ENCODE results near the gene PSMB5.

Gene PSMB5

DNA sequence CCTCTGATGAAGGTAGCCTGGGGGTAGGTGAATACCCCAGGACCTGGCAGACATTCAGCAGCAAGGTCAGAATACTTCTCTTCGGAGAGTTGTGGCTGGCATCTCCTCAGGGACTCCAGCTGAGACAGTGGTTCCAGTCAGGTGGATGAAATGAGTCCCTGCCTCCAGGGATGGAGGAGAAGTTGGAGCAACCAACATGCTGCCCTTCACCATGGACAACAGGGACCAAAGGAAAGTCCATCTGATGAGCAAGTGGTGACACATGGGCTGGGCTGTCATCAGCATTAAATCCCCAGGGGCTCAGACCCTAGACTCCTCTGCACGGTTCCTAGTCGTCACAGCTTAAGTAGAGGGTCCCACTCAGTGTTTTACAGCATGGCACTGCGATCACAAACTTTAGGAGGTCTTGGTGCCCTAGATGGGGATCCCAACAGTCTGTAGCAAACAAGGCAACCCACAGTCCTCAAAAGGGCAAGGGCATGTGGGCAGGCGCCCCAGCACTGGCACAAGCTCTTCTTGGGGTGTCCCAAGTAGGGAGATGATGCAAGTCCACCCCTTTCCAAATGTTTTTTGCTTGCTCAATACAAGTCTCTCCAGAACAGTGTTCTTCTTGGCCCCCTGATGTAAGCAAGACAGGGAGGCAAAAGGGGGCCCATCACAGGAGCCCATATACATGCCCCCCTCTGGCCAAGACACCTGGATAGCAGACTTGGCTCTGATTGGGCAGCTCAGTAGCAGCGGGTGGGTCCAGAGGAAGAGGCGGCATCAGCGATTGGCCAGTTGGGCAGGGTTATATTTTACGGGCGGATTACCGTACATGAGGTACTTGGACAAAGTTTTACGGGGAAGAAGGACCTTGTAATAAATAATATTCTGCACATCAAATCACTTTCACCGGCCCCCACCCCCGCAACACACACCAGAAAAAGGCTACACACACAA lies 33.4 kb upstream of the PSMB5 start:
- H3K9me3 Mint-ChIP-seq, result no peaks in the 10 kb centered on the region
- no peak for ATAC-seq
- no peaks in the 10 kb centered on the region for H3K27me3 Mint-ChIP-seq
- H3K27ac Mint-ChIP-seq, result peak overlapping the region; percentile 74
- H3K36me3 Mint-ChIP-seq (ENCODE audit: low read depth), result peaks cover 56% of the 10 kb centered on the region
- DNase-seq, result no peak
- peaks cover 41% of the 10 kb centered on the region for H3K4me1 Mint-ChIP-seq
- peak overlapping the region; percentile 61 for H3K4me3 Mint-ChIP-seq

GRCh38 chr14:23066855-23067744 lies 32.4 kb upstream of the PSMB5 start:
- Mint-ChIP-seq H3K4me1 (peaks cover 38% of the 10 kb centered on the region), H3K27ac (no peak overlapping the region), H3K36me3 (ENCODE audit: low read depth) (peaks cover 63% of the 10 kb centered on the region), H3K4me3 (no peak overlapping the region), H3K9me3 (no peaks in the 10 kb centered on the region), H3K27me3 (no peaks in the 10 kb centered on the region)
- DNase-seq, result no peak
- no peak for ATAC-seq

DNA sequence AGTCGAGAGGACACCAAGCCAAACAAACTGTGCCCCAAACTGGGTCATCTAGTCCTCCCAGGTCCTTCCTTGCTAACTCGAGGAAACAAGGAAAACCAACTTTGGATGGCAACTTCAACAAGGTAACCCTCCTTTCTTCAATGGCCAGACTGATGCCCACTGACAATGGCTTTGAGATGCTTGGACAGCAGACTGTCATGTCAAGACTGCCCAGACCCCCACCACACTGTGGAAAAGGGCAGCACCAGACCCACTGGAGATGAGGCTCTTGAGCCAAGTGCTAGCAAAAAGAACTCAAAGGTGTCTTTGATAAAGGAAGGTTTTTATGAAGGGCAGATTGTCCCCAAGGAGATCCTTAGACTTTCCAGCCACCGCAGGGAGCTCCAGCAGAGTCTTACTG lies 31.7 kb upstream of the PSMB5 start:
- ATAC-seq (no peak), DNase-seq (no peak)
- H3K36me3 Mint-ChIP-seq (ENCODE audit: low read depth), result peaks cover 58% of the 10 kb centered on the region
- no peak overlapping the region for H3K27ac Mint-ChIP-seq
- H3K4me1 Mint-ChIP-seq, result peaks cover 31% of the 10 kb centered on the region
- H3K27me3 Mint-ChIP-seq, result no peaks in the 10 kb centered on the region
- H3K9me3 Mint-ChIP-seq, result no peaks in the 10 kb centered on the region
- H3K4me3 Mint-ChIP-seq, result no peak overlapping the region

GRCh38 chr14:23063601-23064000 lies 28.9 kb upstream of the PSMB5 start:
- H3K9me3 Mint-ChIP-seq, result no peaks in the 10 kb centered on the region
- H3K27ac Mint-ChIP-seq, result no peak overlapping the region
- no peaks in the 10 kb centered on the region for H3K27me3 Mint-ChIP-seq
- ATAC-seq, result no peak
- H3K4me3 Mint-ChIP-seq, result no peak overlapping the region
- no peak for DNase-seq
- H3K4me1 Mint-ChIP-seq, result peaks cover 11% of the 10 kb centered on the region
- peaks cover 64% of the 10 kb centered on the region for H3K36me3 Mint-ChIP-seq (ENCODE audit: low read depth)

DNA sequence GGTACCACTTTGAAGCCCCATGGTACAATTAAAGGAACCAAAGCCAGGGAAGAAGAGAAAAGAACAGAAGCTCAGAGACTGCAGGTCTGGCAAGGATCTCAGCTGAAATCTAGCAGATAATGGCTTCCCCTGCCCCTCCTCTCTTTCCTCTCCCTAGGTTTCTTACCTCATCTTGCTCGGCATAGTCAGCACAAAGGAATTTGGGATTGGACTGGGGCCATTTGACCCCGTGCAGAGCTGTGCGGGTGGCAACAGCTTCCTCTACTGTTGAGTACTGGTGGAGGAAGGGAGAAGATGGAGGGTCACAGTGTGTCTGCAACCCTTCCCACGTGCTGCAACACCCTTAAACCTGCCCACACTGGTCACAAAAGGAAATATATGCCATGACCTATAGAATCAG lies 27.3 kb upstream of the PSMB5 start:
- H3K4me3 Mint-ChIP-seq, result no peak overlapping the region
- peaks cover under 1% of the 10 kb centered on the region for H3K27me3 Mint-ChIP-seq
- H3K9me3 Mint-ChIP-seq, result no peaks in the 10 kb centered on the region
- H3K27ac Mint-ChIP-seq, result no peak overlapping the region
- peaks cover 63% of the 10 kb centered on the region for H3K36me3 Mint-ChIP-seq (ENCODE audit: low read depth)
- no peak for ATAC-seq
- no peak for DNase-seq
- peaks cover 12% of the 10 kb centered on the region for H3K4me1 Mint-ChIP-seq

GRCh38 chr14:23060536-23061260 lies 26.0 kb upstream of the PSMB5 start:
- H3K36me3 Mint-ChIP-seq (ENCODE audit: low read depth), result peaks cover 49% of the 10 kb centered on the region
- no peaks in the 10 kb centered on the region for H3K9me3 Mint-ChIP-seq
- no peak overlapping the region for H3K27ac Mint-ChIP-seq
- H3K4me1 Mint-ChIP-seq, result peaks cover 20% of the 10 kb centered on the region
- DNase-seq, result no peak
- H3K4me3 Mint-ChIP-seq, result no peak overlapping the region
- ATAC-seq, result no peak
- peaks cover 8% of the 10 kb centered on the region for H3K27me3 Mint-ChIP-seq

- H3K36me3 Mint-ChIP-seq (ENCODE audit: low read depth), result peaks cover 36% of the 10 kb centered on the region
- ATAC-seq (no peak), DNase-seq (no peak)
- H3K27ac Mint-ChIP-seq, result no peak overlapping the region
- H3K27me3 Mint-ChIP-seq, result peaks cover 8% of the 10 kb centered on the region
- H3K4me1 Mint-ChIP-seq, result peaks cover 17% of the 10 kb centered on the region
- no peak overlapping the region for H3K4me3 Mint-ChIP-seq
- H3K9me3 Mint-ChIP-seq, result no peaks in the 10 kb centered on the region
Observed at GRCh38 chr14:23058654-23059504, 24.2 kb upstream of the PSMB5 start.

GRCh38 chr14:23057757-23058653 lies 23.3 kb upstream of the PSMB5 start:
- peaks cover 17% of the 10 kb centered on the region for H3K4me1 Mint-ChIP-seq
- peaks cover 28% of the 10 kb centered on the region for H3K36me3 Mint-ChIP-seq (ENCODE audit: low read depth)
- peak; percentile 75 for ATAC-seq
- peak; percentile 92 for DNase-seq
- no peak overlapping the region for H3K27ac Mint-ChIP-seq
- H3K27me3 Mint-ChIP-seq, result peaks cover 8% of the 10 kb centered on the region
- peak overlapping the region; percentile 78 for H3K4me3 Mint-ChIP-seq
- no peaks in the 10 kb centered on the region for H3K9me3 Mint-ChIP-seq

- Mint-ChIP-seq H3K27ac (peak within 1 kb of the TSS; percentile 76), H3K27me3 (peaks cover 8% of the 10 kb centered on the region), H3K9me3 (no peaks in the 10 kb centered on the region), H3K36me3 (ENCODE audit: low read depth) (peaks cover 20% of the 10 kb centered on the region), H3K4me1 (peaks cover 17% of the 10 kb centered on the region), H3K4me3 (peak within 1 kb of the TSS; percentile 78)
- peak; percentile 71 for ATAC-seq
- DNase-seq, result peak; percentile 73
Observed at GRCh38 chr14:23056956-23057756, 22.5 kb upstream of the PSMB5 start, which contains the start of gene CDH24. TSS of gene CDH24 (minus strand) at chr14:23057520. CDS start at chr14:23055733, 1,787 bp downstream.

DNA sequence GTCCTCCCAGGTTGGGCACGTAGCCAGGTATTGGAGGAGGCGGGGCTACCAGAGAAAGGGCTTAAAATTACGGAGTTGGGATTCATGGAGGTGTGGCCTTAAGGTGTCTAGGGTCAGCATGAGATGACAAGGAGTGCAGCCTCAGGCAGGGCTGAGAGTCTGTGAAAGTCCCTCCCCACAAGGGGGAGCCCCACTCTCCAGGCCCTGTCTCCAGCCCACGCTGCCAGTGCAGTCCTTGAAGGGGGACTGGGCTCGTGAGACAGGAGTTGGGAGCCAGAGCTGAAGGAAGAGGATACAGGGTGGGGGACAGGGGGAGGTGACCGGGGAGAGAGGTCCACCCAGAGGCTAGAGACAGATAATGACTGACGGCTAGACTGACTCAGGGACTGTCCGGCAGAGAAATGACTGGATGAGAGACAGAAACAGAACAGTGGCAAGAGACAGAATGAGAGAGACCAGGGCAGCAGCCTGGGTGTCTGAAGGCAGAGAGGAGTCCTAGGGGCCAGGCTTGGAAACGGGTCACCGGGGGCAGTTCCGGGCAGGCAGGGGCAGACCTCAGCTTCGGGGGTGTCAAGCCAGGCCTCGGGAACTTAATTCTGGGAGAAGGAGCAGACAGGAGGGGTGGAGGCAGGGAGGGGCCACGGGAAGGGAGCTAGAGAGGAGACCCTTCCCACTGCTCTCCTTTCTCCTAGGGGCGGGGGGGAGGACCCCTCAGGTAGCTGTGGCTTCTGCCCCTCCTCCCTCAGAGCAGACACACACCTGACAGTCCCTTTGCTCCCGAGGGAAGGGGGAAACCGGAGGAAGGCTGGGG lies 21.6 kb upstream of the PSMB5 start:
- Mint-ChIP-seq H3K9me3 (no peaks in the 10 kb centered on the region), H3K27ac (peak overlapping the region; percentile 76), H3K4me3 (peak overlapping the region; percentile 78), H3K36me3 (ENCODE audit: low read depth) (peaks cover 18% of the 10 kb centered on the region), H3K4me1 (peaks cover 17% of the 10 kb centered on the region), H3K27me3 (peaks cover 8% of the 10 kb centered on the region)
- ATAC-seq, result peak; percentile 72
- peak; percentile 75 for DNase-seq

DNA sequence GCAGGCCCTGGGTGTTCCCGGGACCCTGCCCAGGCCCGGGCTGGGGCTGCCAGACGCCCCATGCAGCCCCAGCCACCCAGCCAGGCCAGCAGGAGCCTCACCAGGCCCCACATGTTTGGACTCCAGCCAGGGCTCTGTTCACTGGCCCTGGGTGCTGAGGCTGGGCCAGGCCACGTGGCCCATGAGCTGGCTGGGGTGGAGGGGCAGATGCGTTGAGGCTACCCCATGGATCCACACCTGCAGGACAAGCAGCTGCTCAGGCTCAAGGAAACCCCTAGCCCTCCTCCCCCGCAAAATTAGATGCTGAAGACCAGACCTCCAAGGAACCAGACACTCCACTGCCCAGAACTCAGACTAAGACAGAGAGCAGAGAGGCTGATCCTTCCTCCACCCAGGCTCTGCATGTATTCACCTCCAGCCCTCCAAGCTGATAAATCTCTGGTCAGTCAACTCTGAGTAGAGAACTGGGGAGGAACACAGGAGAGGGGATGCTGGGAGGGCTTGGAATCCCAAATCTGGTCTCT lies 21.0 kb upstream of the PSMB5 start:
- Mint-ChIP-seq H3K4me1 (peaks cover 17% of the 10 kb centered on the region), H3K4me3 (peak overlapping the region; percentile 78), H3K9me3 (no peaks in the 10 kb centered on the region), H3K27me3 (peaks cover 8% of the 10 kb centered on the region), H3K36me3 (ENCODE audit: low read depth) (peaks cover 14% of the 10 kb centered on the region), H3K27ac (no peak overlapping the region)
- DNase-seq (no peak), ATAC-seq (no peak)

Data from activated naive CD8-positive, alpha-beta T cell treated with anti-CD3 and anti-CD28 coated beads, Interleukin-2, amount 50 U/mL, for 24 hours (primary cell).